Forelimb muscle (tissue), 1 donor: Measurements from ENCODE around the gene SH3RF3. TPM values are rescaled to one million over a fixed set of nuclear protein-coding genes. Genes with fewer than 3 reads are reported as not detected.

Experiments
- DNase-seq: peaks from one replicate; pipeline ENCODE4 v3.0.0-alpha.2; 2013; ENCODE audit warnings: low read depth
- polyA plus RNA-seq: library from polyadenylated mRNA; unstranded; fragments of 120-200 nt; gene quantifications from one replicate; pipeline ENCODE4 v1.2.1, GENCODE V29; 2013; ENCODE audit not compliant: insufficient read length

Gene SH3RF3
- polyA plus RNA-seq, 1 donor = 3.9 TPM

GRCh38 chr2:109545828-109546713 lies 417.1 kb downstream of the SH3RF3 start:
- peak; percentile 41 for DNase-seq

- no peak for DNase-seq
These were observed 418.3 kb downstream of the SH3RF3 start for GRCh38 chr2:109547280-109547679.

GRCh38 chr2:109549016-109549590 lies 420.1 kb downstream of the SH3RF3 start:
- no peak for DNase-seq

Other genes with a start within 250 kb of the SH3RF3 start
- 0.08 TPM for gene EDAR, start 140.0 kb upstream of the SH3RF3 start, polyA plus RNA-seq